ENCODE data around the gene ADM2.
"Not testable (repeated sequence)": the region's sequence is repeated elsewhere in the genome, so short reads cannot be mapped to it uniquely, and the experiment has no call there.

Gene ADM2

GRCh38 chr22:50481440-50482106, at the start of gene ADM2:
TSS of gene ADM2 (plus strand) at chr22:50481543. CDS start at chr22:50481848, 305 bp downstream.
- DNase-seq: no peak

DNA sequence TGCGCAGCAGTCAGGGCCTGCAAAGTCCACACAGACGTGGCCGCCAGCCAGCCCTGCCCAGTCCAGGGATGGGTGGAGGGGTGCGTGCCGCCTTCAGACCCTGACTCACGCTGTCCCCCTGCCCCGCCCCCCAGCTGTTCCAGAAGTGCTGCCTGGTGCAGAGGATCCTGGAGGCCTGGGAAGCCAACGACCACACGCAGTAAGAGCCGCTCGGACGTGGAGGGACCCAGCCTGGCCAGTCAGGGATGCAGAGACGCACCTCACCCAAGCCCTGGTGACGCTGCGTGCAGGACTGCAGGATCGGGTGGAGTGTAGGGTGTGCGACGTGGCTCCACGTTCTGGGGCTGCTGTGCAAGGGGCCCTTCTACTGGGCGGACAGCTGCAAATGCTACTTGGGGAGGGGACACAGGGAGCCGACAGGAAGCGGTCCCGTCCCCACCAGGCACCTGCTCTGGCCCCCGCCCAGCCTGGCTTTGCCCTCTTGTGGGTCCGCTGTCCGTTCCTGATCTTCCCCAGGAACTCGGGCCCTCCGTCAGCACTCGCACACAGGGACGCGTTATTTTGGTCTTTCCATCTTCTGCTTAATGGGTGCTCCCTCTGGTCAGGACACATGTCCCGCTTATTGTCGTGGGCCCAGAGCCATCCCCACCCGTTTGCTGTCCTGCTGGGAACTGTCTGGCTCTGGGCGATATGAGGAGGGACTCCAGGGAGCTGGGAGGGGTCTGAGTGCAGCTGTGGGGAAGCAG, 49.0 kb upstream of the ADM2 start:
- no peak for DNase-seq

DNA sequence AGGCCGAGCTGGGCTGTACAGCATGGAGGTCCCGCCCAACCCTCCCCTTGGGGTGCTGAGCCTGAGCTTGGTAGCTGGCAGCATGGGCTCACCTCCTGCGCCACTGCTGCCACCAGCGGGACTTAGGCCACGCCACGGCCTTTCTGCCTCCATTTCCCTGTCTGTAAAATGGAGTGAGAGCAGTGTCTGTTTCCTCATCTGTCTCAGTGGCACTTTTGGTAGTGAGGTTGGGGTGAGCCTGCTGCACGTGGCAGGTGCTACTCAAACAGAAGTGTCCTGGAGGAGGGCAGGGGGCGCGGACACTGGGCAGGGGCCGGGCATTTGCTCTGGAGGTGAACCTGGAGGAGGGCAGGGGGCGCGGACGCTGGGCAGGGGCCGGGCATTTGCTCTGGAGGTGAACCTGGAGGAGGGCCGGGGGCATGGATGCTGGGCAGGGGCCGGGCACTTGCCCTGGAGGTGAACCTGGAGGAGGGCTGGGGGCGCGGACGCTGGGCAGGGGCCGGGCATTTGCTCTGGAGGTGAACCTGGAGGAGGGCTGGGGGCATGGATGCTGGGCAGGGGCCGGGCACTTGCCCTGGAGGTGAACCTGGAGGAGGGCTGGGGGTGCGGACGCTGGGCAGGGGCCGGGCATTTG, 48.3 kb upstream of the ADM2 start:
- DNase-seq: not testable (repeated sequence)

DNA sequence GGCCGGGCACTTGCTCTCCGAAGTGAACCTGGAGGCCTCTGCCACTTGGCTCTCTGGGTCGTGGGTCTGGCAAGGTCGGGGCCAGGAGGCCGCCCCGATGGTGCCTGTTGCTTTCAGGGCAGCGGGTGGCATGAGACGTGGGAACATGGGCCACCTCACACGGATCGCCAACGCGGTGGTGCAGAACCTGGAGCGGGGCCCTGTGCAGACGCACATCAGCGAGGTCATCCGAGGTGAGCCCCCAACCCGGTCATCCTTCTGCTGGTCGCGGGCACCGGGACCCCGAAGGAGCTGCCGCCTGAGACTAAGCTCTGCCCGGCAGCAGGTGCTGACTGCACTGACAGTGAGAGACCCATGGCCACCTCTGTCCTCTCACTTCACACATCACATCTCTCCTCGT, 46.5 kb upstream of the ADM2 start:
- DNase-seq: no peak

DNA sequence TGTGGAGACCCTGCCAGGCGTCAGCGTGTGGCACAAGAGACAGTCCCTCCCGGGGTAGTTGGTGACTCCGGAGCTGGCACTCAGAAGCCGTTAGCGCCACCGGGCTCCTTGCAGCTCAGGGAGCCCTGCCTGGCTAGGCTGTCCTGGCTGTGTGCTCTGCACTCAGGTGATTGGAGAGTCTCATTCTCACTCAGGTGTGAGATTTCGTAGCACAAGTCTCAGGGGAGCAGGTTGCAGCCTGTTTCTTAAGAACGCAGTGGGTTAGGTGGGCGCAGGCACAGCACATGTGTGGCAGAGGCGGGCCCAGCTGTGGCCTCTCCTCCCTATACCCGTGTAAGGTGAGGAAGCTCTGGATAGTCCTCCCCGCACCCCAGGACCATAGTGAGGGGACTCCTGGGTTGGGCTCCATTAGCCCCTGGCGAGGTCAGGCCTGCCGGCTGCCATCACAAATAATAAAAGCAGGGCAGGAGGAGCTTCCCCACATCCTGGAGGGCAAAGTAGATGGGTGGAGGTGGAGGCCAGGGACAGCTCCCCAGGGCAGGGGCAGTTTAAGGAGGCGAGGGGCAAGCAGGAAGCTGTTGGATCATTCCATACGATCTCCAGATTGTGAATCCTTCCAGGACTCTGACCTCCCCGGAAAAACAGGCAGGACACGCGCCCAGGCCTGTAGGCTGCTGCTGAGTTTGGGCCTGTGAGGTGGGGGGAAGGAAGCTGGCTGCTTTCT, 45.9 kb upstream of the ADM2 start:
- no peak for DNase-seq

DNA sequence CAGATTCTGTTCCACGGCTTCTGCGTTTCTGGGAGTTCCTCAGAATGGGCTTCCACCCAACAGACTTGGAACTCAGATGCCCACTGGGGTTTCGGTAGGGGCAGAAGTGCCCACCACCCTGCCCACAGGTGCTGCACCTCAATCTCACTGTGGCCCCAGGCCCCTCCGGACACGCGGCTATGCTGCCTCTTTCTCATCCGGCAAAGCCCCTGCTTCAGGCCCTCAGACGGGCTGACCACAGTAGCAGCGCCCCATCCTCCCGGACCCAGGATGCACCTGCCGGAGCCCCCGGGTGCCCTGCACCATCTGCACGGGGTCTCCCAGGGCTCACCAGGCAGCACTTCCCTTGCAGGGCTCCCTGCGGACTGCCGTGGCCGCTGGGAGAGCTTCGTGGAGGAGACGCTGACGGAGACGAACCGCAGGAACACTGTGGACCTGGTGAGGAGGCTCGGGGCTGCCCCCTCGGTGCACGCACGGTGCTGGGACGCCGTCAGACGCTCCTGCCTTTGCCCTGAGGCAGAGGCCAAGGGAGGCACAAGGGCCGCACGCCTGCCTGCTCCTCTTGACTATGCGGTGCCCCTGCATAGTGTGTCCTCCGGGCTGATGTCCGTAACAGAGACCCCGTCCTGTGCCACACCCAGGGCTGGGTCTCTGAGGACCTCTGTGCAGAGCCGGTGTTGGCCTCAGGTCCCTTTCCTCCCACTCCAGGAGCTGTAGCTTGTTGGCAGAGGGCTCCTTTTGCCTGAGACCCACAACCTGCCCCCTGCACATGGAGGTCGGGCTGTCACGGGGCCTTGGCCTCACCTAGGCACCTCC, 45.1 kb upstream of the ADM2 start:
- DNase-seq: no peak

DNA sequence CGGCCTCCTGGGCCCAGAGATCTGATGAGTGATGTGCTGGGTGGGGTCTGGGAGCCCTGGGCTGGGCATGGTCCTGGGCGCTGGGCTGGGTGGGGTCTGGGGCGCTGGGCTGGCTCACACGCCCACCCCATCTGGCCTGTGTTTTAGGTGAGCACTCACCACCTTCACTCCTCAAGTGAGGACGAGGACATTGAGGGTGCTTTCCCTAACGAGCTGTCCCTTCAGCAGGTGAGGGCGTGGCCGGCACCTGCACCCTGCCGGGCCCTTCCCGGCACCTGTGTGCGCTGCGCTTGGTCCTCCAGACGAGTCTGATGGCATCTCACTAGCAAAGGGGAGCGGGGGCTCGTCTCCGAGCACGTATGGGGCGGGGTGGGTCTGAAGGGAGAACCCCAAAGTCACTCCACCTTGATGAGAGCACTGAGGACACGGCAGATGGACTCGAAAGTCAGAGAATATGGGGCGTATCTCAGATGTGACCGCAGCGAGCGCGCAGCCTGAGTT, 44.5 kb upstream of the ADM2 start:
- no peak for DNase-seq

- no peak for DNase-seq
Measured at GRCh38 chr22:50437511-50438304, 43.6 kb upstream of the ADM2 start.

- DNase-seq: no peak
Measured at GRCh38 chr22:50438305-50439275, 42.8 kb upstream of the ADM2 start.

DNA sequence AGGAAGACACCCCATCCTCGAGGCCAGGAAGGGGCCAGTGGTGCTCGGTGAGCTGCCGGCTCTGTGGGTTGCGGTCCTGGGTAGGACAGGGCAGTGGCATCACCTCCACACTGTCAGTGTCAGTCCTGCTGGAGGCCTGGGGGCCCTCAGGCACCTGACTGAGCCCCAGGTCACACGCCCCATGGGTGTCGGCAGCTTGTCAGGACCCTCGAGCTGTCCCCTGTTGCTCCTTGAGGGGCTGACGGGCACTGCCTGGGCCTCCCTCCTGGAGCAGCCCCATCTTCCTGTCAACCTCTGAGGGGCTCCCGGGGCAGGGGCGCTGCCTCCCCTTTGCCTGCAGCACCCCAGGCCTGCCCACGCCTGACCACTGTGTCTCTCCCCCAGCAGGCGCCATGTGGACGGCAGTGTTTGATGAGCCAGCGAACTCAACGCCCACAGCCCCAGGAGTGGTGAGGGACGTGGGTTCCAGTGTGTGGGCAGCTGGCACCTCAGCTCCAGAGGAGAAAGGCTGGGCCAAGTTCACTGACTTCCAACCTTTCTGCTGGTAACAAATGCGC, 42.0 kb upstream of the ADM2 start:
- DNase-seq: no peak

DNA sequence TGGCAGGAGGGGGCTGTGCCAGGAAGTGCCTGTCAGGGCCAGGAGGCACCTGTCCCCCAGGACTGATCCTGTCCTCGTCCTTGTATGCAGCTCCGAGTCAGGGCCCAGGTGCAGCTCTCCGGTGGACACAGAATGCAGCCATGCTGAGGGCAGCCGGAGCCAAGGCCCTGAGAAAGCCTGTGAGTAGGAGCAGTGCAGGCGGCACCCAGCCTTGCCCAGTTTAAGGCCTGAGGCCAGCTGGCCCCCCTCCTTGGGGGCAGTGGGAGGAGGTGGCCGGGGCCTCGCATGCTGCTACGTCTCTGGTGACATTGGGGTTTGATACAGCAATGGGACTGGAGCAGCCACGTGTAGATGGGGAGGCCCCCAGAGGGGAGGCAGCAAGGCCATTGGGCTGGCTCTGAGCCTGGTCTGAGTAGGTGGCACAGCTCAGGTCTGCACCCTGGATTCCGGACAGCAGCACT, 41.4 kb upstream of the ADM2 start:
- DNase-seq: no peak

- DNase-seq: no peak
Measured at GRCh38 chr22:50440544-50441249, 40.6 kb upstream of the ADM2 start.

GRCh38 chr22:50441428-50441993, 39.8 kb upstream of the ADM2 start:
- no peak for DNase-seq

DNA sequence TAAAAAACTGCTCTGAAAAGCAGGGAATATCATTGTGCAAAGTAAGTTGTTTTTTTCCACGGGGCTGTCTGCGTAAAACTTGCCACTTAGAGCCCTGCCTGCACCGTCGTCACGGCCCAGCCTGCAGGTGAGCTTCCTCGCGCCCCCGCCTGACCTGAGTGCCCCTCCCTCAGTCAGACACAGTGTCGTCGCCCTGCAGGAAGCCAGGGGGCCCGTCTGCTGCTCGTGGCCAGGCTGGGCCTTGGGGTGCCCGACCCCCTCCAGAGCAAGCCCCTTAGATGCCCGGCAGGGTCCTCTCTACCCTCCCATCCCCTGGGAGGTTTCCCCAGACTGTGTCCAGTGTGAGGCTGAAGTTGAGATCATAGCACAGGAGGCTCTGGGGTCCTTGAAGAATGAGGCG, 38.1 kb upstream of the ADM2 start:
- no peak for DNase-seq

- no peak for DNase-seq
Measured at GRCh38 chr22:50443801-50444625, 37.3 kb upstream of the ADM2 start.

- DNase-seq: peak in 1 of 2 experiments; percentile 7
Measured at GRCh38 chr22:50444663-50445062, 36.7 kb upstream of the ADM2 start.

GRCh38 chr22:50445071-50445879, 36.1 kb upstream of the ADM2 start:
- DNase-seq: no peak
